HL-60 (cell line): ENCODE data around the gene TBC1D22B.

ENCODE experiments used
- DNase-seq, 2 experiments: peaks; one replicate each; pipeline ENCODE4 v3.0.0-alpha.2; 2010 to 2020; ENCODE audit warnings: low read depth in 1 of 2, low spot score in 1 of 2
- H3K27ac ChIP-seq: fragments of 250-450 bp; sonication (Bioruptor Pico); replicated peaks from 2 replicates; pipeline ENCODE4 v1.5.1; 2020; ENCODE audit warnings: mild to moderate bottlenecking, moderate library complexity
- H3K27me3 ChIP-seq: fragments of 250-450 bp; sonication (Bioruptor Pico); 2 replicates; pipeline ENCODE4 v1.5.1; 2021; ENCODE audit warnings: mild to moderate bottlenecking, moderate library complexity; ENCODE audit not compliant: insufficient read depth, poor library complexity, severe bottlenecking
- H3K4me3 ChIP-seq: replicated peaks from 2 replicates; pipeline ENCODE4 v1.5.1; 2011; ENCODE audit warnings: mild to moderate bottlenecking, control low read depth, low read length; ENCODE audit not compliant: insufficient read depth
- CTCF ChIP-seq: IDR thresholded peaks from one replicate; pipeline ENCODE4 v1.5.1; 2011; ENCODE audit warnings: low read length, control low read depth, inconsistent platforms; ENCODE audit not compliant: insufficient read depth
- GABPA ChIP-seq: IDR thresholded peaks from 2 replicates; pipeline ENCODE4 v1.6.1; 2012; ENCODE audit warnings: low read depth
- POLR2AphosphoS5 ChIP-seq: IDR thresholded peaks from 2 replicates; pipeline ENCODE4 v1.6.1; 2012; ENCODE audit warnings: low read depth
- REST ChIP-seq: IDR thresholded peaks from 2 replicates; pipeline ENCODE4 v1.6.1; 2012; ENCODE audit warnings: low read depth; ENCODE audit not compliant: insufficient replicate concordance
- SPI1 ChIP-seq: IDR thresholded peaks from 2 replicates; pipeline ENCODE4 v1.6.1; 2012; ENCODE audit warnings: low read depth, mild to moderate bottlenecking, borderline replicate concordance

The TBC1D22B gene

GRCh38 chr6:37308069-37308815 lies 50.7 kb downstream of the TBC1D22B start:
- no peak overlapping the region for H3K27ac ChIP-seq
- no peak for DNase-seq
- no peaks in the 10 kb centered on the region for H3K27me3 ChIP-seq
- H3K4me3 ChIP-seq: no peak overlapping the region
- TF ChIP-seq POLR2AphosphoS5 (no peak), REST (no peak), CTCF (no peak), SPI1 (no peak), GABPA (no peak)

DNA sequence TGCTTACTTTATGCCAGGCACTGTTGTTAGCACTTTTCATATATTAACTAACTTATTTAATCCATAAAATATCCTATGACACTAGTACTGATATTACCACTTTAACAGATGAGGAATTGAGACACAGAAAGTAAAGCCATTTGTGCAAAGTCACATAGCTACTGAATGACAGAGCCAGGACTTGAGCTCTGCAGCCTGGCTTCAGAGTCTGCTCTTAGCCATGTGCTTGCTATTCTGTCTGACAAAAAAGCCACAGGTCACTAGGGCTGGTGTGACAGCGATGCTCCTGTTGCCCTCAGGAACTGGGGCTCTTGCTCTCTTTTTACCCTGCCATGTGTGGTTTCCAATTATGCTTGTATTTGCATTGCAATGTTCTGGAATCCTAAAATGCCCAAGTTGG lies 51.5 kb downstream of the TBC1D22B start:
- Histone ChIP-seq H3K4me3 (no peak overlapping the region), H3K27ac (no peak overlapping the region), H3K27me3 (no peaks in the 10 kb centered on the region)
- TF ChIP-seq REST (no peak), CTCF (no peak), POLR2AphosphoS5 (no peak)
- no peak for DNase-seq

DNA sequence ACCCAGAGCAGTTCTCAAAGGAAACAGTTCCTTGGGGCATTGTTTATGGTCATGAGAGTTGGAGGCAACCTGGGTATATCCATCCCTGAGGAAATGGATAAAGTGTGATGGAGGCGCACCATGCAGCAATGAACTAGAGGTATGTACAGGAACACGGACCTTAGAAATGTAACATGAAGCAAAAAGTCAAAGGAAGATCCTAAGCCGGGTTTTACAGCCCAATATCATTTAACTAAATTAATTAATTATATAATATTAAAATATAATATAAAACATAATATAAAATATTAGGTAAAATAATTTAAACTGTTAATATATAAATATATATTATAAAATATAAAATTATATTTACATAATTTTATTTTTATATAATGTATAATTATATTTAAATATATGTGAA lies 52.1 kb downstream of the TBC1D22B start:
- Histone ChIP-seq H3K4me3 (no peak overlapping the region), H3K27ac (no peak overlapping the region), H3K27me3 (no peaks in the 10 kb centered on the region)
- no peak for DNase-seq
- TF ChIP-seq POLR2AphosphoS5: no peak
- no peak for TF ChIP-seq CTCF
- TF ChIP-seq SPI1: no peak
- no peak for TF ChIP-seq REST
- no peak for TF ChIP-seq GABPA
